Fibroblast of villous mesenchyme (primary cell): Measurements from ENCODE around the gene DBNL. TPM values are rescaled to one million over a fixed set of nuclear protein-coding genes. Genes with fewer than 3 reads are reported as not detected.

Experiments used
- DNase-seq: peaks from one replicate; pipeline ENCODE4 v3.0.0-alpha.2; 2010; ENCODE audit warnings: low read depth
- H3K4me3 ChIP-seq: 2 replicates; pipeline ENCODE4 v1.5.1; 2011; ENCODE audit warnings: low read depth, mild to moderate bottlenecking, low read length
- total RNA-seq: library from RNA; depleted of rRNA; stranded (reverse); fragments of >200 nt; gene quantifications from 2 replicates; pipeline ENCODE4 v1.2.3, GENCODE V29; 2012
- TF ChIP-seq, protein P1 (sequence below): IDR thresholded peaks from 2 replicates; pipeline ENCODE4 v1.5.1; 2012; ENCODE audit warnings: low read depth, mild to moderate bottlenecking, low read length; ENCODE audit not compliant: insufficient read depth

The DBNL gene
- total RNA-seq, 1 donor = 97.2 TPM

DNA sequence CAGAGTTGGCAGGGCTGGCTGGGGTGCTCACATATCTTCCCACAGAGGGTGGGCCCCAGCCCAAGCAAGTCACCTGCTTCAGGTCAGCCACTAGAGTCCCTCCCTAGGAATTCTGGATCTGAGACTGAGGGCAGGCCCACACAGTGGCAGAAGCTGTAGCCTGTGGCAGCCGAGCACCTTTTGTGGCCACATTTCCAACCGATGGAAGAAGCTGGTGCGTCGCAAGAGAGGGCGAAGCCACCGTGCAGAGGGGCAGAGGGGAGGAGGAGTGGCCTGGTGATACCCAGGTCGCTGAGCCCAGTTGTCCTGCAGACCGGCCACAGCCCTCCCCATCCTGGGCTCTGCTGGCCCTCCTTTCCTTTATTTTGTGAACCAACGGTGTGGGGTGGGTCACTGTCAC lies 32.6 kb downstream of the DBNL start:
- TF ChIP-seq, protein P1, sequence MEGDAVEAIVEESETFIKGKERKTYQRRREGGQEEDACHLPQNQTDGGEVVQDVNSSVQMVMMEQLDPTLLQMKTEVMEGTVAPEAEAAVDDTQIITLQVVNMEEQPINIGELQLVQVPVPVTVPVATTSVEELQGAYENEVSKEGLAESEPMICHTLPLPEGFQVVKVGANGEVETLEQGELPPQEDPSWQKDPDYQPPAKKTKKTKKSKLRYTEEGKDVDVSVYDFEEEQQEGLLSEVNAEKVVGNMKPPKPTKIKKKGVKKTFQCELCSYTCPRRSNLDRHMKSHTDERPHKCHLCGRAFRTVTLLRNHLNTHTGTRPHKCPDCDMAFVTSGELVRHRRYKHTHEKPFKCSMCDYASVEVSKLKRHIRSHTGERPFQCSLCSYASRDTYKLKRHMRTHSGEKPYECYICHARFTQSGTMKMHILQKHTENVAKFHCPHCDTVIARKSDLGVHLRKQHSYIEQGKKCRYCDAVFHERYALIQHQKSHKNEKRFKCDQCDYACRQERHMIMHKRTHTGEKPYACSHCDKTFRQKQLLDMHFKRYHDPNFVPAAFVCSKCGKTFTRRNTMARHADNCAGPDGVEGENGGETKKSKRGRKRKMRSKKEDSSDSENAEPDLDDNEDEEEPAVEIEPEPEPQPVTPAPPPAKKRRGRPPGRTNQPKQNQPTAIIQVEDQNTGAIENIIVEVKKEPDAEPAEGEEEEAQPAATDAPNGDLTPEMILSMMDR = no peak
- no peak overlapping the region for H3K4me3 ChIP-seq
- DNase-seq = no peak

DNA sequence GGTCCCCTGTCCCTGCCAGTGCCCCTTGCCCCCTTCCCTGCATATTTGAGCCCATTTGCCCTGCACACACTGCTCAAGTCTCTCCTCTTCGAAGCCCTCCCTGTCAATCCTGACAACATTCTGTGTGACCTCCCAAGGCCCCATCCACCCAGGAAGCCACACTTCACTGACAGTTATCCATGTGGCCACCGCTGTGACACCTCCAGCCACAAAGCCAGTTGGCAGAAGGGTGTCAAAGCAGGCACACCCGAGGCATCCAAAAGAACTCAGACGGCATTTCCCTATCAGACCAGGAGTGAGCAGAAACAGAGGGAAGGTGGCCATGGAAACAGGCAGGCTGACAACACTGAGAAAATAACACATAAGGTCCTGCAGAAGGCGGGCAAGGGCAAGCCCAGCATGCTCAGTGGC lies 33.2 kb downstream of the DBNL start:
- no peak for DNase-seq
- TF ChIP-seq, protein P1 = no peak
- H3K4me3 ChIP-seq = no peak overlapping the region

DNA sequence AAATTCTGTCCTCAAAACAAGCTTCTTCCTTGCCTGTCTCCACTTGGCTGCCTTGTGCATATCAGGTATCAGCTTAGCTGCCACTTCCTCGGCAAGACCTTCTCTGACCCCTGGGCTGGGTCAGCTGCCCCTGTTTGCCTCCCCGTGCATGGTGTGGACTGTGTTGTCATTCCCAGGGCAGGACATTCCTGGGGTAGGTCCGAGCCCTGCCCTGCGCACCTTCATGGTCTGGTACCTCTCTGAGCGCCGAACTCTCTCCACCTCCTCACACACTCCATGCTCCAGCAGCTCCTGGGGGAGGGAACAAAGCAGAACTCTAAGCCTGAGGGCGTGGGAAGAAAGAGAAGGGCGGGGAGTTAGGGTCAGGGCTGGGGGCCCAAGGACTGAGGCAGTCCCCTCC lies 34.0 kb downstream of the DBNL start:
- no peak for DNase-seq
- TF ChIP-seq, protein P1 = no peak
- no peak overlapping the region for H3K4me3 ChIP-seq

GRCh38 chr7:44079331-44080021 lies 35.0 kb downstream of the DBNL start:
- no peak for DNase-seq
- TF ChIP-seq, protein P1 = no peak
- H3K4me3 ChIP-seq = no peak overlapping the region

GRCh38 chr7:44080118-44080517 lies 35.6 kb downstream of the DBNL start:
- H3K4me3 ChIP-seq = no peak overlapping the region
- TF ChIP-seq, protein P1 = no peak
- DNase-seq = no peak

GRCh38 chr7:44080686-44081265 lies 36.3 kb downstream of the DBNL start:
- peak overlapping the region; percentile 79 for H3K4me3 ChIP-seq
- no peak for DNase-seq
- TF ChIP-seq, protein P1 = no peak
